ENCODE measurements around the gene METTL21C.
A peak's percentile ranks its signal among the peaks of the same experiment; 100 is the strongest.

METTL21C gene

DNA sequence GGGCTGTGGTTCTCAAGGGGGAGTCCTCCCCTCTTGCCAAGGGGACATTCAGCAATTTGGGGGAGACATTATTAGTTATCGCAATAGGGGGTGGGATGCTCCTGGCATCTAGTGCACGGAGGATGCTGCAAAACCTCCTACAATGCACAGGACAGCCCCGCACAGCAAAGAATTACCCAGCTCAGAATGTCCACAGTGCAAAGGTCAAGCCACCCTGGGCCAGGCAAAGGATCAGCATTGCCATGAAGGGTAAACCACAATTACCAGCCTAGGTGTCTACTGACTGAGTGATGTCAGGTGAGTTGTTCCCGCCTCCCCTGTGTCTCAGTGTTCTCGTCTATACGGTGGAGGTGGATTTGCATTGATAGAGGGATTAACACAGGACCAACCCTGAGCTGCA lies 2.4 kb upstream of the METTL21C start:
- DNase-seq, result no peak

DNA sequence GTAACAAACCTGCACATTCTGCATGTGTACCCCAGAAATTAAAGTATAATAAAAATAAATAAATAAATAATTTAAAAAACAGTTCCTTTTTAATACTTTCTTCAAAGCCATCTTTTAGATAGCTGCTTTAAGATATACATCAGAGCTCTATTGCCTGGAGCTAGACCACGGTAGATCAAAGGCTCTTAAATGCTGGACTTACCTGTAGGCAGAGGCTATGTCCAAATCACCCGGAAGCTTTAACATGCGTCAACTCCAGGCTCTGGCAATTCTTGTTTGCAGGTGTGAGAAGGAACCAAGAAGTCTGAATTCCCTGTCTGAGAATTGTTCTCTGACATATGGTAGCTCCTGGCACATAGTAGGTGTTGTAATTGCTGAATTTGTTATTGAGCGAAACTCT lies 1.6 kb upstream of the METTL21C start:
- DNase-seq, result no peak

DNA sequence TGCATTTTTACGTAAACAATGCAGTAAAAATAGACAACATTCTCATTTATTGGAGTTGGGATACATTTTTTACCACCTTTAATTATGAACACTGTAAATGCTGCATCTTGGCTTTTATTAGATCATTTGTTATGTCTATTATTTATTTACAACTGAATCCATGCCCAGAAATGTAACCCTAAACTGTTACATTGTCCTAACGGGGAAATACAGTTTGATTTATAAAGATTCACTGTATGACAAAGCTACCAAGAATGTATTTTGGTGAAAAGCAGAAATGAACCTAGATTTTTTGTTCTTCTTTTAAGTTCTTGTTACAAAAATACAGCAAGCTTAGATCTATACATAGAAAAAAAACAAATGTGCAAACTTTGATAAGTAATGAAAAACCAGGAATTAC lies 1.1 kb downstream of the METTL21C start:
- DNase-seq, result peak; percentile 29

DNA sequence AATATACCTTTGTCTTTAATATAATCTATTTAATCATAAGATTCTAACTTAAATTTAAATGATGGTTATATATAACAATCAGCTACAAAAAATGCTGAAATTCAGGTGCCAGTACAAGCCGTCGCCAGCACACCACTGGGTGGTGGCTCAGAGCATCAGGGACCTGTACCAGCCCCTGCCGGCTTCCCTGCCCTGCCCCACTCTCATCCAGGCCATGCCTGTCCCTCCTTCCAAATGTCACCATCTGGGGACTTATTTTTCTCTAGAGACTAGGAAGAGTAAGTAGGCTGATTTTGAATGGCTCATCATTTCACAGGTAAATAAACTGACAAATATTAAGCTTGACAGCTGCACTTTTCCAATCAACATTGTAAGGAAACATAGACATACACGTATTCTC lies 1.6 kb downstream of the METTL21C start:
- DNase-seq, result no peak

DNA sequence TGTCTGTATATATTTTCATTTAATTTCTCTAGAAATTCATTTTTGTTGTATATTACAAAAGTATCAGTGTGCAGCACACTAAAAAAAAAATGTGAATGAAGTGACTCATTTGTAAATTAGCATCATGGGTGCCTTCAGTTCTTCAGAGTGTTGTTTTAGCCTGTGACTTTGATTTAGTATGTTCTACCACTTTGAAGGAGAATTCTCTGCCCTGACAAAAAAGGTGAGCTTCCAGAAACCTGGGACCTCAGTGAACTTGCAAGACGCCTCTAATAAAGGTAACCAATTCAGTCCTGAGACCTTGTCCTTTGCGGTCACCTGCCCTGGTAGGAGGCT lies 2.4 kb downstream of the METTL21C start:
- DNase-seq, result no peak

DNA sequence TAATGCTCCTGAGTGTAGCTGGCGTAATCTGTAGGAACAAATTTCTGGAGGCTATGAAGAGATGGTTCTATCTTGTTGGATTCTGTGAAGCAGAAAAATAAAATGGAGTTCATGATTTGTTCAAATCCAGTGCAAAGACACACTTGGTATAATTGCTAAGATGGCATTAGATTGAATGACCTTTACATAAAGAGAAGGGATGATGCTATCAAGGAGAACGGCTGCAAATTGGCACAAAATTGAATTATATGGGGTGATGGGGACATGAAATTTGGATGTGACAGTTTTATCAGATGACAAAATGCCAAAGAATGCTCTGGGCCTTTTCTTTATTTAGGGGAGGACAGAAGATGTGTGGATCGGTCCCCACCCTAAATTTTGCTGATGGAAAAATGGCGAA lies 4.0 kb downstream of the METTL21C start:
- DNase-seq, result no peak

DNA sequence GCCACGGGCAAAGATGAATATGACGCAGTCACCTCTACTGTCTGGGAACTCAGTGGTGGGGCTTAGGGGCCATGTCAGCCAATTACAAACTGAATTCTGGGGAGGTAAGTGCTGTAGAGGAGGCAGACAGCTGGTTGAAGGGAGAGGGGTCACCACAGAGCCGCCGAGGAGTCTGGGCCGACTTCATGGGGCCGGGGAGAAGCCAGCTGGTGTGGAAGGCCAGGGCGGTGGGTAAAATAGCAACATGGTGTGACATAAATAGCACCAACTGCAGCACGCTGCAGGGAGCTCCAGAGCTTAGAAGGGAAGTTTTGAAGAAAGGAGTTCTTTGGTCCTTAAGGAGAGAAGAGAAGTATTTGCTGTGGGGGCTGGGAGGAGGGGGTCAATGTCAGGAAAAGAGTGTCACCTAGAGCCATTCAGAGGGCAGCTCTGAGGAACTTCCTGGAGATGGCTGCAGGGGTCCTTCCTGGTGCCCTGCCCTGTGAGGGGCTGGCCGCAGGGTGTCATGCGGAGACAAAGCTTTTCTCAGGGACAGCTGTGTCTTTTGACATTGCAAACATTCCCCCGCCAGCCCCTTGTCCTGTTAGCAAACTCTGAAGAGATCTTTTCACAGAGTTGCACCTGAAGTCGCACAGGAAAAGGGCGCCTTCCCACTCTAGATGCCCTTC lies 6.4 kb downstream of the METTL21C start:
- no peak for DNase-seq

DNA sequence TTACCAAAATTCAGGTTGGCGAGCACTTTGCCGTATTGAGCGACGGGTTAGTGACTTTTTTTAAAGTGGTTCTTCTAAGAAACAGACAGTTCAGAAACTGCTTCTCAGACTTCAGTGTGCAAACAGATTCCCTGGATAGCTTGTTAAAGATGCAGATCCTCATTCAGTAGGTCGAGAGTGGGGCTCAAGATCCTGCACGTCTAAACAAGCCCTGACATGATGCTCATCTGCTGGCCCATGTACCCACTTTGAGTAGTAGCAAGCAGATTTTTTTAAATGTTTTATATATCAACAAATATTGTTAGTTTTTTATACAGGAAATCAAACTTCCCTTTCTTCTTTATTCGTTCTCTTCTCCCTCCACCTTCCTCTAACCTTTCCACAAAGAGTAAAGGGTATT lies 7.3 kb downstream of the METTL21C start:
- DNase-seq, result no peak

DNA sequence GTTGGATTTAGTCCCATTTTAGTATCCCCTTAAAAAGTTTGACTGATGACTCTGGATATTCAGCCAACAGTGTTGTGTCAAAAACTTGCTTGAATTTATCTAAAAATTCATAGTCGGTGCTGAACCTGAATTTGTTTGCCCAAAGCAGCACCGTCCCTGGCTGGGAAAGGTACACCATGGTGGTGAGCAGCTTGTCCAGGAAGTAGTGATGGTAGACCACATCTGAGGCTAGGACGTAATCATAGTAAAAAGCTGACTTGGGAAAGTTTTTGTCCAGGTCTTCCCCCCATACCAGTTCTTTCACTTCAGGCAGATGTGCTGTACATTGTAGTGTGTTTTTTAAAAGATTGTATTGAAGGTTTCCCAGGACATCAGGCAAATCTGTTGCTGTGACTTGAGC lies 8.8 kb downstream of the METTL21C start:
- DNase-seq, result no peak

DNA sequence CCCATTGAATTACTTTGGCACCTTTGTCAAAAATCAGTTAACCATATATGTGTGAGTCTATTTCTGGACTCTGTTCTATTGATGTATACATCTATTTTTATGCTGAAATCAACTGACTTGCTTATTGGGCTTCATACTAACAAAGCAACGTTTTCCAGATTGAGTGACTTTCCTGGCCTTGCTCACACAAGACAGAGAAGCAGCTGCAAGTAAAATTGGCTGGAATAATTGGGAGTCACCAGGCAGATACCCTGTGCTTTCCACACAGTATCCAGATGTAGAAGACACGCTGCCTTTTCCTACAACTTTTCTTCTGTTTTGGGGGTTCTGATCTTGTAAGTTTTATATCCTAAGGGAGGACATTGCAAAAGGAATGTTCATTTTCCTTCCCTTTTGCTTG lies 11.2 kb downstream of the METTL21C start:
- no peak for DNase-seq

DNA sequence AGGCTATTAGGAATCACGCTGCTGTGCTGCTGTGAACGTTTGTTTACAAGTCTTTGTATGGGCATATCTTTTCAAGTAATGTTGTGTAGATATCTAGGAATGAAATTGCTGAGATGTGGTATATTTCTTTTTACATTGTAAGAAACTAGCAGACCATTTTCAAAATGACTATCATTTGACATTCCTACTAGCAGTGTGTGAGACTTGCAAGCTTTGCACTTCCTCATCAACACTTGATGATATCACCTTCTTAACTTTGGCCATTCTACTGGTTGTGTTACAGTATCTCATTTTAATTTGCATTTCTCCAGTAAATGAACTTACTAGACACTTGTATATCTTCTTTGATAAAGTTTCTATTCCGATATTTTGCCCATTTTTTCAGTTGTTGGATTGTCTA lies 12.1 kb downstream of the METTL21C start:
- DNase-seq, result no peak

DNA sequence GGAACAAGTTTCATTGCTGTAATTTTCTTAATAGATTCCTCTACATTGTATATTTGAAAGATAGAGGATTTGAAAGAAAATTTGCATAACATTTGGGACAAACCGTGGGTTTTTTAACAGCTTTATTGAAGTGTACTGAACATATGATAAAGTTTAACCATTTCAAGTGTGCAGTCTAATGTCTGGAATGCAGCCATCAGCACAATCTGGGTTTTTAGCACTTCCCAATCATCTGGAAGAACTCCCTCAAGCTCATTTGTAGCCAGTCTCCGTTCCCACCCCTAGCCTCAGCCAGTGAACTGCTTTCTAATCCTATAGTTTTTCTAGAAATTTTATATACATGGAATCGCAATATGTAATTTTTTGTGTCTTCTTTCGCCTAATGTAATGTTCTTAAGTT lies 12.6 kb downstream of the METTL21C start:
- no peak for DNase-seq

DNA sequence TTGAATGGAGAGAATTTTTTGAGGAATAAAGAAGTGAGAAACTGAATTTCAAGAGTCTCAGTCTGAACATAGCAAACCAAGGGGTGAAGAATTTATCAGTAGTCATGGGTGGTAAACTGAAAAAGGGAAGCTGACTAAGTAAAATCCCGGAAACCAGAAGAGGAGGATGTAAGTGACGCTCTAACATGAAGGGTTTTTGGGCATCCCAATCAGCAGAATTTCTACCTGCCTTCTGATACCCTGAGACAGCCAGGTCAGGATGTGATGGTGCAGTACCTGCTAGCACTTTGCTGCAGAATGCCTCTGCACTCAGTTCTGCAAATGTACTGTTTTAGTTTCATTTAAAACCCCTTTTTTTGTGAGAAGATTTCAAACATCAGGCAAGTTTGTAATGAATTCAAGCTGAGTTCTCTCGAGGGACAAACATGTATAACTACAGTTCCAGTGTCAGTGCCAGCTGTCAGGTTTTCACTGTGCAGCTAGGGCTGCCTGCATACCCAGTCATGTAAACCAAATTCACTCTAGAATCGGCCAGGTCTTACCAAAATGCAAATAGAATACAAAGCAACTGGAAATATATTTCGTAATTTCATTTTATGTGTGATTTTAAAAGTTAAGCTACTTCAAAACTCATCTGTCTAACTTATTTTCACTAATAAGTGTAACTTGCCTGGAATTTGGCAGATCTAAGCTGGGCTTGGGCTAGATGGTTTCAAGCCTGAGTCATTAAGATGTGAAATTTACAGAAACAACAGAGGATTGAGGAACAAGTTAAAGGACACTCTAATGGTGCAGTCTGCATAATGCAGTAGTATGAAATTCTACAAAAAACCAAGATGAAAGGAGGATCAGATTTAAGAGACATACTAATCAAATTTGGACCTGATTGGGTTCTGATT lies 13.8 kb downstream of the METTL21C start:
- DNase-seq, result peak; percentile 20

DNA sequence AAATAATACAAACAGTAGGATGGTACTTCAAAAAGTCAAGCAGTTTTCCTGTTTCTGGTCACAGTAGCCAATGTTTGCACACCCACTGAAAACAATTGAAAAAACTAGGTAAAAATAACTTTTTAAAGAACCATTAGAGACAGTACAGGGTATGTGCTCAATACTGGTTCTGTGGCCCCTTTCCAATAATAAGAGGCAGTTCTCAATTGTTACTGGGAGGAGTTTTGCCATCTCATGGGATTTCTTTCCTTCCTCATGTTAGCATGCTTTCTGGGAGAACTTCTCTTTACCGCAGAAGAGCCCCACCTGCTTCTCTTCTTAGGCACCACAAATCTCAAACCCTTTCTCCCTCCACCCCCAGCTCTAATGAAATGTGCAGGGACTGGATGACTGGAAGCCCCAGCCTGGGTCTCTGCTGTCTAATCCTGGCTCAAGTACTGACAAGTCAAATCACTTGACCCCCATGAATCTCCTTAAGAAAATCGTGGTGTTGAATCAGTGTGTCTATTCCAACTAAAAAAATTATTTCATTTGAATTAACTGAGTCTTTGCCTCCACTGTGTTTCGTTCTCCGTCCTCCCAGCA lies 14.6 kb downstream of the METTL21C start:
- no peak for DNase-seq

DNA sequence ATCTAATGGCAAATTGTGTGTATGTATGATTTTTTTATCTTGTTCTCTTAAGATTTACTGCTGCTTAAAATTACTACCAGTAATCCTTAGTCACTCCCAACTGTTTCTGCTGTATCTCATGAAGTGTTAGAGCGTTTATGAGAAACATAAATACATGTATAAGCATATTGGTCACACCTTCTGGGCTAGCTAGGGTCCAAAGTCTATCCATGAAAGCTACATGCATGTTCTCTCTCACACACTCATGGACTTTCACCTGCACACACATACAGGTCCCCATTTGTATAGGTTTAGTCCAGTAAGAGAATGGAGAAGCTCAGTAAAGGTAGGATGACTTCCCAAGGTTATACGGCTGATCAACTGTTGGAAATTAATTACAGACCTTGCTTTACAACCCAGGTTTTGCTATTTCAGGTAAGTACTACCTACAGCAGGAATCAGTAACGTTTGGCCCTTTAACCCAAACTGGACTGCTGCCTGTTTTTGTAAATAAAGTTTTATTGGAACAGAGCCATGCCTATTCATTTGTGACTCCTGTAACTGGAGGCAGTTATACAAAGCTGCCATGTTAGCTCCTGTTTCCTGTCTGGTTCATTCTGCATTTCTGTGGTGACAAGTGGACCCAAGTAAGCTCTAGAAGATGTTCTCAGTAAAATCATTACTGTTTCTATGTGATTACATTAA lies 15.3 kb downstream of the METTL21C start:
- no peak for DNase-seq

DNA sequence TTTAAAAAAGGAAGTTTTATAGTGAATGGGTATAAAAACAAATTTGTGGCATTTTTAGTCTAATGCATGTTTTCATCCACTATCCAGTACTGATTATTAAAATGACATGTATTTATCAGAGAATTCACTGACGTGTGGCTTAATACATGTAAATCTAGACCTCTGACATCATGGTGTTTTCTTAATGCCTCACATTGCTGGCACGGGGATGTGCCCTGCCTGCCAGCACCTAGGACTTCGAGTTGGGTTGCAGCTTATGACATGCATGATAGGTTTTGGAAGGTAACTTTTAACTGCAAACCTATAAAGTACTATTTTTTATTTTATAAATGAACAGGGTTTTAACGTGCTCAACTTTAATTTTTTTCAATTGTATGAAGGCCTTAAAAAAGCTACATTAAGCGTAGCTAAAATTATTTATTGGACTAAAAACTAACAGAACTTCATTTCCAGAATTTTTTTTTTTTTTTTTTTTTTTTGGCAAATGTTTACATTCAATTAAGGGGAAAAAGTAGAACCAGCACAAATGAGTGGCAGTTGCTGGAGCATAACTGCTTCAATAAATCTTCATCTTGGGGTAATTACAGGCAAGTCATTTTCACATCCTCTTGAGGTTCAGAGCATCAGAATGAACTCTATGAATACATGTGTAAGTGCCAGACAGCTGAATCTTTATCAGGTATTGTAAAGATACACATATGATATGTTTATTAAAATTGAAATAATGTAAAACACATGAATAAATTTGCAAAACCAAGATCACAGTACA lies 16.3 kb downstream of the METTL21C start:
- no peak for DNase-seq

DNA sequence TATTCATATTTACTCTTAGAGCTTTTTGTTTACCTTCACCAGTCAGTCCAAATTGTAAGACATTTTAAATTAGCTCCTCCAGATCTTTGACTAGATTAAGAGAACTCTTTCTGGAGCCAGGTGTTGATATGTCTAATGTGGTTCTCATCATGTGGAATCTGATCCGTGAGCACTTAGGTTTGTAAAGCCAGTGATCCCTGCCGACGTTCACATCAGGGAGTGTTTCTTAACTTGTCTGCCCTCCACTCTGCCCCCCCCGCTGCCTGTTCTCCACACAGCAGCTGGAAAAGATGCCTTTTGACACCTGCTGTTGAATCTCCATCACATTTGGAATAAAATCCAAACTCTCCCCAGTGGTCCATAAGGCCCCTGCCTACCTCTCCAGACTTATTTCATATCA lies 17.7 kb downstream of the METTL21C start:
- no peak for DNase-seq

DNA sequence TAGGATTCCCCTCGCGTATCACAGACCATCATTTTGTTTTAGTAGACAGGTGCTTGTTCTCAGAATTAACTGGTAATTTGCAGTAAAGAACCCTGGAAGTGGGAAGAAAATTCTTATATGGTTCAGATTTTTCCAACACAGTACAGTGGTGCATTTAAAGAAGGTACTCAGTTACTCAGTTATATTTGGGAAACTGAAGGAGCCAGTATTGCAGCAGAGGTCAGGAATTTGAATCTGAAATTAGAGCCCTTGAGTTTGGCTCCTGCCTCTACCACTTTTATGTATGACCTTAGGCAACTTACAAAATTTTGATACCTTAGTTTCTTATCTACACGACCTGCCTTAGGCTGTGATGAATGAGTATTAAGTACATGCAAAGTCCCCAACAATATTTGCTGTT lies 19.7 kb downstream of the METTL21C start:
- no peak for DNase-seq

DNA sequence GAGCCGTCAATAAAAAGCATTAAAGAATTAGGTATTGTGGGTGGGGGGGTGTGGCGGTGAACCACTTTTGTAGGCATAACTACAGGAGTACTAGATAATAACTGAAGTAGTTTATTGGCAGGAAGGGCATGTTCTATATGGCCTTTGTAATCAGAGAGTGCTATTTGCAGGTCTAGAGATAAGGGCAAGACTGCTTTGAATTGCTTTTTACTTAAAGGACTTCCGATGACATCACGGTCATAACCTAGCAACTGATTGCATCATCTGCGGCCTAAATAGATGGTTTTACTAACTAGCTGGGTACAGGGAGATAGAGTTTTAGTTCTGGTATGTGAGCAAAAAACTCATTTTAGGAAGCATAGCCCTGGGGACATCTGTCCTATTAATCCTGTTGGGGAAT lies 24.7 kb downstream of the METTL21C start:
- no peak for DNase-seq

DNA sequence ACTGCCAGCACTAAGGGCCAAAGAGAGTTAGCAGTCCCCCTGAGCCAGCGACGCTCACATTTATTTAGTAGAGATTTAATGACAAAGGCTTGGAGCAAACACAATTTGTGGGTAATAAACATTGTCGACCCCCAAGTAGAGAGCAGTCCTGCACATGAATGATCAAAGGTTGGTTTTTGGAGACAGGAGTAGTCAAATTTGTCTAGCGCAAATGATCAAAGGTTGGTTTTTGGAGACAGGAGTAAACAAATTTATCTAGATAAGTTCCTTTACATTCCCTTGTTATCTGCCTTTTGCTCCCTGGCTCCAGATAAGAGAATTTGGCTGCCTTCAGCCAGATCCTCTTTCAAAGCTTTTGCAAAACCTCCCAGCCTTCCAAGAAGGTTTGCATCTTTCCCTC lies 26.9 kb downstream of the METTL21C start:
- no peak for DNase-seq

DNA sequence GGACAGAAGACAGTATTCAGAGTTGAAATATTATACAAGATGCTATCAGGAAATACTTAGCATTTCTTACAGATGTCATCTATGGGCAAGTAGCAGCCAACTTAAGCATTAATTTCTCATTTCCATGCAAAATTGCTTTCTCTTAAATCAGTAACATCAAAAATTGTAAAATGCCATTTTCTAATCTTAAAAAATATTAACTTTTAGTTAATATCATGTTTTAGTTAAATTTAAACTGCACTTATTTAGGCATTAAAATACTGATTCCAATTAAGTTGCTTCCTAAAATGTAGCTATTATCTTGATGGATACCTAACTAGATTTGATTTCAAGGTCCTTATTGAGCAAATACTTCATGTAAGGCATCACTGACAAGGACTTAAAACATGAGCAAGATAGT lies 27.8 kb downstream of the METTL21C start:
- DNase-seq, result no peak

DNA sequence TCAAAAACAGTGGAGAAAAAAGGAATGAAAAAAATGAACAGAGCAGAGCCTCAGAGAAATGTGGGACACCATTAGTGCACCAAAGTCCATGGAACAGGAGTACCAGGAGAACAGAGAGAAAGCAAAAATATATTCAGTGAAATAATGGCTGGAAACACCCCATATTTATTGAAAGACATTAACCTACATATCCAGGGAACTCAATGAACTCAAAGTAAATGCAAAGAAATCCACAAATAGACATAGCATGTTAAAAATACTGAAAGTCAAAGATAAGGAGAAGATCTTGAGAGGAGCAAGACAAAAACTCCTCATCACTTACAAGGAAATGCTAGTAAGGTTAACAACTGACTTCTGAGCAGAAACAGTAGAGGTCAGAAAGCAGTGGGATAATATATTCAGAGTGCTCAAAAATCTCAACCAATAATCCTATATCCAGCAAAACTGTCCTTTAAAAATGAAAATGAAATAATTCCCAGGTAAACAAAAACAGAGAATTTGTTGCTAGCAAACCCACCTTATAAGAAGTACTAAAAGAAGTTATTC lies 35.6 kb downstream of the METTL21C start:
- no peak for DNase-seq

DNA sequence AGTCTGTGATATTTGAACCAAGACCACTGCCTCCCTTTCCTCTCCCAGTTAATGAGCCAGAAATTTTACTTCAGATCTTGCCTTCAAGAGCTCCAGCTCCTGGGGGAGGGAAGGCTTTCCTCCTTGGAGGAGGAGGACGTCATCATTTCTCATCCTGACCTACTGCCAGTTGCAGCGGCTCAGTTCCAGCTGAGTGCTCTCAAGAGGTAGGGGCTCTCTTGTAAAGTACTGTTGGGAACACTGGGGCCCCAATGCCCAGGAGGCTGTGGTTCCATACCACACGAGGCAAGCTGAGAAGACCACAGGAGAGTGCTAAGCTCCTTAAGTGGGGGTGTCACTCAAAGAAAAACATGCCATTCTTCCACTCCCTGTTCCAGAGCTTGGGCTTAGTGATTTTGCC lies 36.2 kb downstream of the METTL21C start:
- no peak for DNase-seq

Data from fibroblast of skin of right quadriceps (primary cell).